AG09309 (cell line): ENCODE measurements around the gene CDCA3.
"Not testable (repeated sequence)": the region's sequence is repeated elsewhere in the genome, so short reads cannot be mapped to it uniquely, and the experiment has no call there.

Source experiments
- DNase-seq: peaks from one replicate; pipeline ENCODE4 v3.0.0-alpha.2; 2010; ENCODE audit warnings: low read depth
- H3K4me3 ChIP-seq: 2 replicates; pipeline ENCODE4 v1.5.1; 2011; ENCODE audit warnings: mild to moderate bottlenecking, low read depth, low read length, moderate library complexity; ENCODE audit not compliant: control insufficient read depth
- TF ChIP-seq, protein P1 (sequence below): IDR thresholded peaks from 2 replicates; pipeline ENCODE4 v1.5.1; 2011; ENCODE audit warnings: mild to moderate bottlenecking, low read depth, low read length, inconsistent platforms; ENCODE audit not compliant: insufficient read depth, control insufficient read depth; ENCODE audit errors: missing control alignments

The CDCA3 gene

GRCh38 chr12:6851153-6851920 is at the start of gene CDCA3:
CDCA3 (minus strand) TSS chr12:6851286; CDS start chr12:6850952, 334 bp downstream.
- peak; percentile 95 for DNase-seq
- TF ChIP-seq, protein P1, sequence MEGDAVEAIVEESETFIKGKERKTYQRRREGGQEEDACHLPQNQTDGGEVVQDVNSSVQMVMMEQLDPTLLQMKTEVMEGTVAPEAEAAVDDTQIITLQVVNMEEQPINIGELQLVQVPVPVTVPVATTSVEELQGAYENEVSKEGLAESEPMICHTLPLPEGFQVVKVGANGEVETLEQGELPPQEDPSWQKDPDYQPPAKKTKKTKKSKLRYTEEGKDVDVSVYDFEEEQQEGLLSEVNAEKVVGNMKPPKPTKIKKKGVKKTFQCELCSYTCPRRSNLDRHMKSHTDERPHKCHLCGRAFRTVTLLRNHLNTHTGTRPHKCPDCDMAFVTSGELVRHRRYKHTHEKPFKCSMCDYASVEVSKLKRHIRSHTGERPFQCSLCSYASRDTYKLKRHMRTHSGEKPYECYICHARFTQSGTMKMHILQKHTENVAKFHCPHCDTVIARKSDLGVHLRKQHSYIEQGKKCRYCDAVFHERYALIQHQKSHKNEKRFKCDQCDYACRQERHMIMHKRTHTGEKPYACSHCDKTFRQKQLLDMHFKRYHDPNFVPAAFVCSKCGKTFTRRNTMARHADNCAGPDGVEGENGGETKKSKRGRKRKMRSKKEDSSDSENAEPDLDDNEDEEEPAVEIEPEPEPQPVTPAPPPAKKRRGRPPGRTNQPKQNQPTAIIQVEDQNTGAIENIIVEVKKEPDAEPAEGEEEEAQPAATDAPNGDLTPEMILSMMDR: no peak
- H3K4me3 ChIP-seq: peak within 1 kb of the TSS; percentile 82

DNA sequence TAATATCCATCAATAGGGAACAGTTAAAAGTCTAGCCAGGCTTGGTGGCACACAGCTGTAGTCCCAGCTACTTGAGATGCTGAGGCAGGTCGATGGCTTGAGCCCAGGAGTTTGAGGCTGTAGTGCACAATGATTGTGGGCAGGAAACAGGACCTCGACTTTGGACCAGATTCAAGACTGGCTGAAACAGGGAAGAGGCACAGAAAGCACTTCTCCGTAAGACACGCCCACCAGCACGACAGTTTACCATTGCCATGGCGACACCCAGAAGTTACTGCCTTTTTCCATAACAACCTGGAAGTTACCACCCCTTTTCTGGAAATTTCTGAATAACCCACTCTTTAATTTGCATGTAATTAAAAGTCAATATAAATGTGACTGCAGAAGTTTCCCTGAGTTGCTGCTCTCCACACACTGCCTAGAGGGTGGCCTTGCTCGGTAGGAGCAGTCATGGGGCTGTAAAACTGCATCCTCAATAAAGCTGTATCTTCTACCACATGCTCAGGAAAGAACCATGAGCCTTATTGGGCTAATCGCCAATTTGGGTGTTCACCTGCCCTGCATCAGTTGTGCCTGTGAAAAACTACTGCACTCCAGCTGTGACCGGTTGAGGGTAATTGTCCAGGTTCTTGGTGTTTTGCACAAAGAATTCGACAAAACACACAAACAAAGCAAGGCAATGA is 48.9 kb upstream of the CDCA3 start:
- no peak for DNase-seq
- no peak overlapping the region for H3K4me3 ChIP-seq
- TF ChIP-seq, protein P1: no peak

- no peak overlapping the region for H3K4me3 ChIP-seq
- TF ChIP-seq, protein P1: no peak
- DNase-seq: no peak
Measured at GRCh38 chr12:6899427-6899826, 48.3 kb upstream of the CDCA3 start.

DNA sequence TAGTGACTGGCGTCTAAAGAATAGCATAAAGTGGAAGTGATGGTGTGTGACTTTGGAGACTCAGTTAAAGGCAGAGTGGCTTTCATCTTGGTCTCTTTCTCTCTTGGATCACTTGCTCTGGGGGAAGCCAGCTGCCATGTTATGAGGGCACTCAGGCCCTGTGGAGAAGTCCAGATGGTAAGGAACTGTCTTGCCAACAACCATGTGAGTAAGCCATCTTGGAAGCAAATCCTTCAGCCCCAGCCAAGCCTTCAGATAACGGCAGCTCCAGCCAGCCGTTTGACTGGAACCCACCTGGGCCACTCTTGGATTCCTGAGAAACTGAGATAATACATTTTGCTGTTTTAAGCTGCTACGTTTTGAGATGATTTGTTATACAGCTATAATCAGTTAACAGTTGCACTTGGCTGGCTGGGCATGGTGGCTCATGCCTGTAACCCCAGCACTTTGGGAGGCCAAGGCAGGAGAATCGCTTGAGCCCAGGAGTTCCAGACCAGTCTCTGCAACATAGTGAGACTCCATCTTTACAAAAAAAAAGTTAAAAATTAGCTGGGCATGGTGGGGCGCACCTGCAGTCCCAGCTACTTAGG is 45.9 kb upstream of the CDCA3 start:
- no peak for DNase-seq
- no peak overlapping the region for H3K4me3 ChIP-seq
- TF ChIP-seq, protein P1: no peak

- TF ChIP-seq, protein P1: no peak
- H3K4me3 ChIP-seq: no peak overlapping the region
- no peak for DNase-seq
Measured at GRCh38 chr12:6894321-6894720, 43.2 kb upstream of the CDCA3 start.

DNA sequence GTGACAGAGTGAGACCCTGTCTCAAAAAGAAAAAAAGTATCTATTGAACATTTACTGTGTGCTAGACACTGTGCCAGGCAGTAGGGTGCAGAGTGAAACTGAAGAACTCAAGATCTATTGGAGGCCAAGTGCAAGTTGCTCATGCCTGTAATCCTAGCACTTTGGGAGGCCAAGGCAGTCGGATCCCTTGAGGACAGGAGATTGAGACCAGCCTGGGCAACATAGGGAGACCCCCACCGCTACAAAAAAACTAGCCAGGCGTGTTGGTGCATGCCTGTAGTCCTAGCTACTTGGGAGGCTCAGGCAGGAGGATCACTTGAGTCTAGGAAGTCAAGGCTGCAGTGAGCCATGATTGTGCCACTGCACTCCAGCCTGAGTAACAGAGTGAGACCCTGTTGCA is 41.6 kb upstream of the CDCA3 start:
- not testable (repeated sequence) for H3K4me3 ChIP-seq, DNase-seq

DNA sequence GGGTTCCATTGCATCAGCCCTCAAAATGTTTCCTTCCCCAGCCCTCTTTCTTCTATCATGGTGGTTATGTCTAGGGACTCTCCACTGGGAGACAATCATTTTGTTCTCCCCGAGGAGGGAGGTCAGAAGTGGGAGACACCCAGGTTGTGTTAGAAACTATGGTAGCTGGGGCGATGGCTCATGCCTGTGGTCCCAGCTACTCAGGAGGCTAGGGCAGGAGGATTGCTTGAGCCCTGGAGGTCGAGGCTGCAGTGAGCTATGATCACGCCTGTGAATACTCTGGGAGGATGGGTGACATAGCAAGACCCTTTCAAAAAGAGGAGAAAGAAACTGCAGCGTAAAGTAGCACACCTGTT is 40.5 kb upstream of the CDCA3 start:
- peak overlapping the region; percentile 35 for H3K4me3 ChIP-seq
- DNase-seq: no peak
- TF ChIP-seq, protein P1: no peak
